Measurements from ENCODE around the gene LRRC52. TPM values are rescaled to one million over a fixed set of nuclear protein-coding genes. Genes with fewer than 3 reads are reported as not detected.

The LRRC52 gene
- polyA plus RNA-seq, 4 donors: not detected

DNA sequence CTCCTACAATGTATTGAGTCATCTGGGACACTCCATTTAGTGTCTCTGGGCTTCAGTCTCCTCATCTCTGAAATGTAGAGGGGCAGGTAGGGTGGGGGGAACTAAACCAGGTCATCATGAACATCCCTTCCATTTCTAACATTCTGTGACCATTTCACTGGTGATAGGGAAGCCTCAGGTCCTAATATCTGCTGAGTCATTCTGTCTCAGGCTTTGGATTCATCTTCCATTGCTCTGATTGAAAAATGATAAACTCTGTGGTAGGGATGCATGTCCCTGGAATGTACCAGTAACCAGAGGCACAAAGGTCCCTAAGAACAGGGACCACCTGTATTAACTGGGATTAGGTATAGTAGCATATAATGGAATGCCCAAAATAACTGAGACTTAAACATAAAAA is 36.2 kb upstream of the LRRC52 start:
- H3K4me1 ChIP-seq (ENCODE audit: control insufficient read depth in 3 of 3, insufficient read depth in 2 of 3, low read depth in 1 of 3, low read length in 2 of 3): no peaks in the 10 kb centered on the region
- no peaks in the 10 kb centered on the region for H3K36me3 ChIP-seq (ENCODE audit: control insufficient read depth in 3 of 3, insufficient read depth in 2 of 3, low read depth in 1 of 3, low read length in 3 of 3)
- no peaks in the 10 kb centered on the region for H3K9me3 ChIP-seq (ENCODE audit: control insufficient read depth in 2 of 2, insufficient read depth in 1 of 2, low read depth in 1 of 2, low read length in 1 of 2)
- H3K27me3 ChIP-seq (ENCODE audit: control insufficient read depth in 3 of 3, insufficient read depth in 3 of 3, low read length in 3 of 3): no peaks in the 10 kb centered on the region
- FAIRE-seq (no peak), DNase-seq (no peak)
- no peak overlapping the region for H3K4me3 ChIP-seq (ENCODE audit: low read depth in 1 of 3, low read length in 3 of 3)
- H3K27ac ChIP-seq (ENCODE audit: low read depth in 1 of 3, low read length in 2 of 3): no peak overlapping the region

DNA sequence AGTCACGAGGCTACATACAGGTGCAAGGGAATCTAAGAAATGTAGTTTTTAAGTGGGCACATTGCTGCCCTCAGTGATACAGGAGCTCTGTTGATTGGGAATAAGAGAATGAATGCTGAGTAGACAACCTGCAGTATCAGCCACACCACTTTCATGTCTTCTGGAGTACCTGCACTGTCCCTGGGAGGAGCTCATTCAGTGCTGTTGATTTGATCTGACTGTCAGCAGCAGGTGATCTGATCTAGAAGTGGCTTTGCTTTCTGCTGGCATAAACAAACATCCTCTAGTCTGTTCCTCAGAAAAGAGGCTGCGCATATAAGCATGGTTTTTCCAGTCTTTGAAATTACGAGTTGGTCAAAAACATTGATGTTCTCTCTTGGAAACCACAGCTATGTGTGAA is 35.5 kb upstream of the LRRC52 start:
- H3K4me3 ChIP-seq (ENCODE audit: low read depth in 1 of 3, low read length in 3 of 3): no peak overlapping the region
- DNase-seq (no peak), FAIRE-seq (no peak)
- H3K27ac ChIP-seq (ENCODE audit: low read depth in 1 of 3, low read length in 2 of 3): no peak overlapping the region
- no peaks in the 10 kb centered on the region for H3K4me1 ChIP-seq (ENCODE audit: control insufficient read depth in 3 of 3, insufficient read depth in 2 of 3, low read depth in 1 of 3, low read length in 2 of 3)
- no peaks in the 10 kb centered on the region for H3K27me3 ChIP-seq (ENCODE audit: control insufficient read depth in 3 of 3, insufficient read depth in 3 of 3, low read length in 3 of 3)
- H3K9me3 ChIP-seq (ENCODE audit: control insufficient read depth in 2 of 2, insufficient read depth in 1 of 2, low read depth in 1 of 2, low read length in 1 of 2): no peaks in the 10 kb centered on the region
- WGBS, 3 donors: 78 to 89% (median 84%) methylated on average over 3 of the region's 3 CpGs
- H3K36me3 ChIP-seq (ENCODE audit: control insufficient read depth in 3 of 3, insufficient read depth in 2 of 3, low read depth in 1 of 3, low read length in 3 of 3): no peaks in the 10 kb centered on the region

DNA sequence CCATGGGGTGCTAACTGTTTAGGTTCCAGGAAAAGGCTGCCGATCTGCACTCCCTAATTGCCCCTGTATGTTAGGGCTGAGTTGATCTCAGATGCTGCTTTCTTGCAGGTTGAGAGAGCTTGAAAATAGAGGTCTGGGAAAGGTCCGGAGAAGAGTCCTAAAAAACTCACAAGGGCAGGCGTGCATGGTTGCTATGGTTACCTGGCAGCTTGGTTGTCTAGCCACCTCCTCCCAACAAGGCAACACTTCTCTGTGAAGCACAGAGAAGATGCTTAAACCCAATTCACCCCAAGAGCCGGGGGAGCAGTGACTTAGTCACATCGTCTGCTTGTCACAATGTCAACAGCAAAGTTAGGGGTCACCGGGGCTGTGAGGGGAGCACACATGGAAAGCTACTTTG is 31.0 kb upstream of the LRRC52 start:
- DNase-seq (no peak), FAIRE-seq (no peak)
- 54 to 62% (median 55%) methylated on average over 6 of the region's 6 CpGs for WGBS, 3 donors
- Histone ChIP-seq H3K36me3 (ENCODE audit: control insufficient read depth in 3 of 3, insufficient read depth in 2 of 3, low read depth in 1 of 3, low read length in 3 of 3) (no peaks in the 10 kb centered on the region), H3K4me3 (ENCODE audit: low read depth in 1 of 3, low read length in 3 of 3) (no peak overlapping the region), H3K27ac (ENCODE audit: low read depth in 1 of 3, low read length in 2 of 3) (no peak overlapping the region), H3K27me3 (ENCODE audit: control insufficient read depth in 3 of 3, insufficient read depth in 3 of 3, low read length in 3 of 3) (no peaks in the 10 kb centered on the region), H3K9me3 (ENCODE audit: control insufficient read depth in 2 of 2, insufficient read depth in 1 of 2, low read depth in 1 of 2, low read length in 1 of 2) (no peaks in the 10 kb centered on the region), H3K4me1 (ENCODE audit: control insufficient read depth in 3 of 3, insufficient read depth in 2 of 3, low read depth in 1 of 3, low read length in 2 of 3) (no peaks in the 10 kb centered on the region)

DNA sequence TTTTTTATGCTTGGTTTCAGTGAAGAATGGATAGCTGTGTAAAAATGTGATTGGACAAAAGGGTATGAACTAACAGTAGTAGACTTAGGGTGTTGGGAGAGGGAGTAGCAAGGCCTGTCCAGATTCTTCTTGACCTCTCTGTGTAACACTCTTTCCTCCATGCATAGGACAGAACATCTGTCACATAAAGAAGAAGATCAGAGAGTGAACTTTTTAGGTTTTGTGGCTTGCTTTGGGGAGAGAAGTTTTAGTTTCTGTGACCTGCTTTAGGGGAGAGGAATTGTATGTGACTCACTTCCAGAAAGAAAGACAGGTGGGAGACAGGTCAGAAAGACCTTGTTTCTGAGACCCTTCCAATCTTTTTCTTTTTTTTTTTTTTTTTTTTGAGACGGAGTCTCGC is 27.3 kb upstream of the LRRC52 start:
- Histone ChIP-seq H3K4me3 (ENCODE audit: low read depth in 1 of 3, low read length in 3 of 3) (no peak overlapping the region), H3K36me3 (ENCODE audit: control insufficient read depth in 3 of 3, insufficient read depth in 2 of 3, low read depth in 1 of 3, low read length in 3 of 3) (no peaks in the 10 kb centered on the region), H3K27ac (ENCODE audit: low read depth in 1 of 3, low read length in 2 of 3) (no peak overlapping the region), H3K9me3 (ENCODE audit: control insufficient read depth in 2 of 2, insufficient read depth in 1 of 2, low read depth in 1 of 2, low read length in 1 of 2) (peaks cover 0 to under 1% of the 10 kb centered on the region in 2 donors), H3K27me3 (ENCODE audit: control insufficient read depth in 3 of 3, insufficient read depth in 3 of 3, low read length in 3 of 3) (peaks cover 0 to 2% (median 0%) of the 10 kb centered on the region in 3 donors), H3K4me1 (ENCODE audit: control insufficient read depth in 3 of 3, insufficient read depth in 2 of 3, low read depth in 1 of 3, low read length in 2 of 3) (no peaks in the 10 kb centered on the region)
- no peak for DNase-seq
- no peak for FAIRE-seq
- 80% methylated on average over 1 of the region's 2 CpGs; no CpG with 5 or more reads in 2 of the 3 donors for WGBS, 3 donors

DNA sequence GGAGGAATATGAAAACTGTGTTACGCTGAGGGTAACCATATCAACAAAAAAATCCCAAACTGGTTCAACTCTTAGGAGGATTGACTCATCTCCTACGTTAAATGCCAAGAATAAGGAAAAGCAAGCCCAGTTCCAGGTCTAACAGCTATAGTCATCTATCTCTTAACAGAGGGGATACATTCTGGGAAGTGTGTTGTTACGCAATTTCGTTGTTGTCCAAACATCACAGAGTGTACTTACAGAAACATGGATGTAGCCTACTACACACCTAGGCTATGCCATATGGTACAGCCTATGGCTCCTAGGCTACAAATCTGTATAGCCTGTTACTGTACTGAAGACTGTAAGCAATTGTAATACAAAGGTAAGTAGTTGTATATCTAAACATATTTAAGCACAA is 23.2 kb upstream of the LRRC52 start:
- Histone ChIP-seq H3K4me3 (ENCODE audit: low read depth in 1 of 3, low read length in 3 of 3) (no peak overlapping the region), H3K4me1 (ENCODE audit: control insufficient read depth in 3 of 3, insufficient read depth in 2 of 3, low read depth in 1 of 3, low read length in 2 of 3) (no peaks in the 10 kb centered on the region), H3K27ac (ENCODE audit: low read depth in 1 of 3, low read length in 2 of 3) (no peak overlapping the region), H3K36me3 (ENCODE audit: control insufficient read depth in 3 of 3, insufficient read depth in 2 of 3, low read depth in 1 of 3, low read length in 3 of 3) (no peaks in the 10 kb centered on the region), H3K27me3 (ENCODE audit: control insufficient read depth in 3 of 3, insufficient read depth in 3 of 3, low read length in 3 of 3) (peaks cover 0 to 3% (median 0%) of the 10 kb centered on the region in 3 donors), H3K9me3 (ENCODE audit: control insufficient read depth in 2 of 2, insufficient read depth in 1 of 2, low read depth in 1 of 2, low read length in 1 of 2) (peaks cover 0 to 2% of the 10 kb centered on the region in 2 donors)
- no peak for FAIRE-seq
- DNase-seq: no peak
- 87 to 93% (median 87%) methylated on average over 4 of the region's 4 CpGs for WGBS, 3 donors

DNA sequence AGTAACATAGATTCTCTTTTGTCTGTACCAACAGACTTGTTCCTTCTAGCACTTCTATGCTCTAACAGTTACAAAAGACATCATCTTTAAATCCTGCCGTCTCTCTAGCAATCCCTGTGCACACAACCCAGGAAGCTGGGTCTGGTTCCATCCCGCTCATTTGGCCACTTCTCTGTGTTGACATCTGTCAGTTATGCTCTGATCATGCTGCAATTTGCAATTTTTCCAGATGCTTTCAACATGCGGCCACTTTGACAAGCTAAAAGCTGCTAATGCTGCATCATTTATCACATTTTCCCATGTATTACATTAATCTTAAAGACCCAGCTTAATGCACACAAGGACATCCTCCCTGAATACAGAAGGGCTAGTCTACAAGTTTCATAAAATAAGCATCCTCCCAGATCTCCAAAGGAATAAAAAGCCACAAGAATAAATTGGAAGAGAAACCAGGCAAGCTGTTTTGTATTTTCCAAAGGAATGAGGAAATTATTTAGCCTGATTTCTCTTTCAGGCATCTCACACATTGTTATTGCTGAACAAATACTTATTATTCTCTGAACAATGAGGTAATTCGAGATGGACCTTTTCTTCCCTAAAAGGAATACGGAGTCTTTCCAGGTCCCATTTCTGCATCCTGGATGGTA is 19.0 kb upstream of the LRRC52 start:
- Histone ChIP-seq H3K9me3 (ENCODE audit: control insufficient read depth in 2 of 2, insufficient read depth in 1 of 2, low read depth in 1 of 2, low read length in 1 of 2) (peaks cover 0 to 2% of the 10 kb centered on the region in 2 donors), H3K4me1 (ENCODE audit: control insufficient read depth in 3 of 3, insufficient read depth in 2 of 3, low read depth in 1 of 3, low read length in 2 of 3) (no peaks in the 10 kb centered on the region), H3K27ac (ENCODE audit: low read depth in 1 of 3, low read length in 2 of 3) (no peak overlapping the region), H3K4me3 (ENCODE audit: low read depth in 1 of 3, low read length in 3 of 3) (no peak overlapping the region), H3K27me3 (ENCODE audit: control insufficient read depth in 3 of 3, insufficient read depth in 3 of 3, low read length in 3 of 3) (peaks cover 0 to 6% (median 0%) of the 10 kb centered on the region in 3 donors), H3K36me3 (ENCODE audit: control insufficient read depth in 3 of 3, insufficient read depth in 2 of 3, low read depth in 1 of 3, low read length in 3 of 3) (no peaks in the 10 kb centered on the region)
- FAIRE-seq (no peak), DNase-seq (no peak)
- 75 to 76% (median 75%) methylated on average over 5 of the region's 5 CpGs for WGBS, 3 donors

DNA sequence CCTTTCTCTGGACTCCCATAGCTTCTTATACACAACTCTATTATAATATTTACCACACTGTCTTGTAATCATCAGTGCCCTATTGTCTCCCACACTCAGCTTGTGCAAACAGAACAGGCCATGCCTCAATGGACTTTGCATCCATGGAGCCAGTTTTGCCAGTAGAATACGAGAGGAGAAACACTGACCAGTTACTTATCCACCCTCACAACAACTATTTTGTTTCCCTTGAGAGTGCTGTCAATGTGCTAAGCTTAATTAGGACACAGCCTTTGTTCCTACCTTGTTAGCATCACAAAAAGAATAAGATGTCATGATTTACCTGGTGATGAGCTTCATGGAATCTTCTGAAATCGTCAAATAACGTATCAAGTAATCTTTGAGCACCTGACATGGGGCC is 18.1 kb upstream of the LRRC52 start:
- no peak overlapping the region for H3K4me3 ChIP-seq (ENCODE audit: low read depth in 1 of 3, low read length in 3 of 3)
- WGBS, 3 donors: 42 to 77% (median 50%) methylated on average over 3 of the region's 3 CpGs
- no peak for FAIRE-seq

DNA sequence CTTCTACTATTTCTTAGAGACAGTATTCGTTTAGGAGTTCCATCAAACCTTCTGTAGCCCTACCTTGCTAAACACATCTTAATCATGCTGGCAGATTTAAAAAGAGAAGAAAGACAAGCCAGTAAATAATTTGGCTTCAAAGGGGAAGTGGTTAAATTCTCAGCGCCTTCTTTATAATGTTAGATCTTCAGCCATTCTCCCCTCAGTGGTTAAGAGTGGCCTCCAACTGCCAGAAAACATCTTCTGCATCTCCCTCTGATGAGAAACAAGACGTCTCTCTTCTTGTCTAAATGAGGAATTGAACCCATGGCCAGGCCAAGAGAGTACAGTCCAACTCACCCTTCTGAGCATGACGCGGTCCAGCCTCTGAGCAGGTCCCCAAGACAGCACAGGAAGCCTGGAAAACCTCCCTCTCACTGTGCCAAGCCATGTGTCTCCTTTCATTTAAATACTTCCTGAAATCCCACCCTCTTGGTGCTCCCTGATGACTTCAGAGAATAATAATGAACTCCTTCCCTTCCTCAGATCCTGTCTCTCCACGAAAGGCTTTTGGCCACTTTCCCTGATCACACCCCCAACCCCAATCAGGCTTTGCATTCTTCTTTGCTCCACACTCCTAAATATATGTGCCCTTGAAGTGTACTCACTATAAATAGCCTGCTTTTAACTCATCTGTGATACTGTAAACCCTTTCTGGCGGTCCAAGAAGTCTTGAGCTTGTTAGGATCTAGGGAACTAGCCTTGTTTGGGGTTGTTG is 16.4 kb upstream of the LRRC52 start:
- Histone ChIP-seq H3K9me3 (ENCODE audit: control insufficient read depth in 2 of 2, insufficient read depth in 1 of 2, low read depth in 1 of 2, low read length in 1 of 2) (no peaks in the 10 kb centered on the region), H3K4me1 (ENCODE audit: control insufficient read depth in 3 of 3, insufficient read depth in 2 of 3, low read depth in 1 of 3, low read length in 2 of 3) (no peaks in the 10 kb centered on the region), H3K27me3 (ENCODE audit: control insufficient read depth in 3 of 3, insufficient read depth in 3 of 3, low read length in 3 of 3) (peaks cover 0 to 3% (median 0%) of the 10 kb centered on the region in 3 donors), H3K4me3 (ENCODE audit: low read depth in 1 of 3, low read length in 3 of 3) (no peak overlapping the region), H3K36me3 (ENCODE audit: control insufficient read depth in 3 of 3, insufficient read depth in 2 of 3, low read depth in 1 of 3, low read length in 3 of 3) (no peaks in the 10 kb centered on the region), H3K27ac (ENCODE audit: low read depth in 1 of 3, low read length in 2 of 3) (no peak overlapping the region)
- FAIRE-seq (no peak), DNase-seq (no peak)
- WGBS, 3 donors: 59 to 80% (median 69%) methylated on average over 7 of the region's 7 CpGs

More for the DNA sequence above, 18.1 kb upstream of the LRRC52 start:
- Histone ChIP-seq H3K4me1 (ENCODE audit: control insufficient read depth in 3 of 3, insufficient read depth in 2 of 3, low read depth in 1 of 3, low read length in 2 of 3) (no peaks in the 10 kb centered on the region), H3K9me3 (ENCODE audit: control insufficient read depth in 2 of 2, insufficient read depth in 1 of 2, low read depth in 1 of 2, low read length in 1 of 2) (peaks cover 0 to 2% of the 10 kb centered on the region in 2 donors), H3K27ac (ENCODE audit: low read depth in 1 of 3, low read length in 2 of 3) (no peak overlapping the region), H3K36me3 (ENCODE audit: control insufficient read depth in 3 of 3, insufficient read depth in 2 of 3, low read depth in 1 of 3, low read length in 3 of 3) (no peaks in the 10 kb centered on the region), H3K27me3 (ENCODE audit: control insufficient read depth in 3 of 3, insufficient read depth in 3 of 3, low read length in 3 of 3) (peaks cover 0 to 6% (median 0%) of the 10 kb centered on the region in 3 donors)
- peak in 1 of 2 donors; percentile 11 for DNase-seq
